ENCODE data around the gene COPS7A. TPM values are rescaled to one million over a fixed set of nuclear protein-coding genes. Genes with fewer than 3 reads are reported as not detected.
"Not testable (repeated sequence)": the region's sequence is repeated elsewhere in the genome, so short reads cannot be mapped to it uniquely, and the experiment has no call there.

Gene COPS7A
- total RNA-seq, 1 experiment from 2014 or later = 34.2 TPM

DNA sequence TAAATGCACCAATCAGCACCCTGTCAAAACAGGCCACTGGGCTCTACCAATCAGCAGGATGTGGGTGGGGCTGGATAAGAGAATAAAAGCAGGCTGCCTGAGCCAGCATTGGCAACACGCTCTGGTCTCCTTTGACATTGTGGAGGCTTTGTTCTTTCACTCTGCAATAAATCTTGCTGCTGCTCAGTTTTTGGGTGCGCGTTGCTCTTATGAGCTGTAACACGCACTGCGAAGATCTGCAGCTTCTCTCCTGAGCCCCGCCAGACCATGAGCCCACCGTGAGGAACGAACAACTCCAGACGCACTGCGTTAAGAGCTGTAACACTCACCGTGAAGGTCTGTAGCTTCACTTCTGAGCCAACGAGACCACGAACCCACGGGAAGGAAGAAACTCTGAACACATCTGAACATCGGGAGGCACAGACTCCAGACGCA is 14.9 kb upstream of the COPS7A start:
- peak overlapping the region; percentile 75 for H4K5ac ChIP-seq (ENCODE audit: insufficient read length, low read depth, low read length)
- no peak overlapping the region for H3K23ac ChIP-seq (ENCODE audit: insufficient read length, low read depth, low read length)
- Mint-ChIP-seq H3K4me3 (no peak overlapping the region), H3K9me3 (peaks cover 0 to 4% of the 10 kb centered on the region in 2 experiments; a peak in 2 of 5 replicates), H3K27me3 (ENCODE audit: low read depth) (peaks cover 18% of the 10 kb centered on the region), H3K27ac (peak overlapping the region in 1 of 3 experiments; percentile 20; a peak in 1 of 7 replicates), H3K36me3 (ENCODE audit: insufficient read depth in 1 of 3, low read depth in 3 of 3) (peaks cover 0 to 11% (median 3%) of the 10 kb centered on the region in 3 experiments; a peak in 5 of 7 replicates), H3K4me1 (no peaks in the 10 kb centered on the region)
- H2BK5ac ChIP-seq (ENCODE audit: insufficient read length, low read length) = no peak overlapping the region
- H3K4me2 ChIP-seq (ENCODE audit: insufficient read depth, insufficient read length, low read length) = no peak overlapping the region
- H4K20me1 ChIP-seq (ENCODE audit: control insufficient read depth, insufficient read depth, insufficient read length) = no peaks in the 10 kb centered on the region
- H3K79me2 ChIP-seq (ENCODE audit: insufficient read depth, low read length) = no peaks in the 10 kb centered on the region
- no peaks in the 10 kb centered on the region for H3K79me1 ChIP-seq (ENCODE audit: insufficient read depth, low read depth, low read length, poor library complexity, severe bottlenecking)
- no peaks in the 10 kb centered on the region for H3K4me1 ChIP-seq (ENCODE audit: insufficient read depth, low read length)
- no peak overlapping the region for H3K56ac ChIP-seq (ENCODE audit: insufficient read length, low read depth, low read length)
- WGBS (ENCODE audit: extremely low coverage, insufficient read length, low lambda C conversion rate) = no CpG with 5 or more reads among the region's 16 CpGs
- no peak overlapping the region for H3T11ph ChIP-seq (ENCODE audit: low read length)
- no peak overlapping the region for H2BK120ac ChIP-seq (ENCODE audit: low read depth, low read length, poor library complexity, severe bottlenecking)
- no peak overlapping the region for H4K8ac ChIP-seq (replicated peaks; ENCODE audit: insufficient read length, low read depth, low read length)
- DNase-seq = no peak
- H3K14ac ChIP-seq (ENCODE audit: insufficient read depth, low read length) = no peak overlapping the region
- H2BK20ac ChIP-seq (ENCODE audit: low read depth, low read length, poor library complexity, severe bottlenecking) = no peak overlapping the region
- H3K9ac ChIP-seq (ENCODE audit: extremely low read depth, insufficient read length, low read length) = no peak overlapping the region
- no peak overlapping the region for H2AK5ac ChIP-seq (ENCODE audit: insufficient read length, low read length)
- no peak overlapping the region for H3K27ac ChIP-seq (ENCODE audit: insufficient read length, low read depth, low read length)
- H2BK15ac ChIP-seq (ENCODE audit: low read depth, low read length) = no peak overlapping the region
- H3K18ac ChIP-seq (ENCODE audit: insufficient read length, low read depth, low read length) = no peak overlapping the region
- TF ChIP-seq, protein P1, sequence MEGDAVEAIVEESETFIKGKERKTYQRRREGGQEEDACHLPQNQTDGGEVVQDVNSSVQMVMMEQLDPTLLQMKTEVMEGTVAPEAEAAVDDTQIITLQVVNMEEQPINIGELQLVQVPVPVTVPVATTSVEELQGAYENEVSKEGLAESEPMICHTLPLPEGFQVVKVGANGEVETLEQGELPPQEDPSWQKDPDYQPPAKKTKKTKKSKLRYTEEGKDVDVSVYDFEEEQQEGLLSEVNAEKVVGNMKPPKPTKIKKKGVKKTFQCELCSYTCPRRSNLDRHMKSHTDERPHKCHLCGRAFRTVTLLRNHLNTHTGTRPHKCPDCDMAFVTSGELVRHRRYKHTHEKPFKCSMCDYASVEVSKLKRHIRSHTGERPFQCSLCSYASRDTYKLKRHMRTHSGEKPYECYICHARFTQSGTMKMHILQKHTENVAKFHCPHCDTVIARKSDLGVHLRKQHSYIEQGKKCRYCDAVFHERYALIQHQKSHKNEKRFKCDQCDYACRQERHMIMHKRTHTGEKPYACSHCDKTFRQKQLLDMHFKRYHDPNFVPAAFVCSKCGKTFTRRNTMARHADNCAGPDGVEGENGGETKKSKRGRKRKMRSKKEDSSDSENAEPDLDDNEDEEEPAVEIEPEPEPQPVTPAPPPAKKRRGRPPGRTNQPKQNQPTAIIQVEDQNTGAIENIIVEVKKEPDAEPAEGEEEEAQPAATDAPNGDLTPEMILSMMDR (conservative IDR thresholded peaks at IDR 0.05) = no peak
- H2BK12ac ChIP-seq (ENCODE audit: insufficient read length, low read depth, low read length) = no peak overlapping the region
- H4K91ac ChIP-seq (ENCODE audit: insufficient read length, low read depth, low read length) = no peak overlapping the region
- no peak overlapping the region for H3K4ac ChIP-seq (ENCODE audit: low read depth, low read length)
- H2AFZ ChIP-seq (ENCODE audit: low read length) = no peak overlapping the region
- H3K23me2 ChIP-seq (ENCODE audit: insufficient read length, low read depth, low read length, poor library complexity, severe bottlenecking) = no peaks in the 10 kb centered on the region
- H3K9me3 ChIP-seq (ENCODE audit: control insufficient read depth, low read depth, low read length) = no peaks in the 10 kb centered on the region
- H3K27me3 ChIP-seq (ENCODE audit: insufficient read depth, low read length) = no peaks in the 10 kb centered on the region

DNA sequence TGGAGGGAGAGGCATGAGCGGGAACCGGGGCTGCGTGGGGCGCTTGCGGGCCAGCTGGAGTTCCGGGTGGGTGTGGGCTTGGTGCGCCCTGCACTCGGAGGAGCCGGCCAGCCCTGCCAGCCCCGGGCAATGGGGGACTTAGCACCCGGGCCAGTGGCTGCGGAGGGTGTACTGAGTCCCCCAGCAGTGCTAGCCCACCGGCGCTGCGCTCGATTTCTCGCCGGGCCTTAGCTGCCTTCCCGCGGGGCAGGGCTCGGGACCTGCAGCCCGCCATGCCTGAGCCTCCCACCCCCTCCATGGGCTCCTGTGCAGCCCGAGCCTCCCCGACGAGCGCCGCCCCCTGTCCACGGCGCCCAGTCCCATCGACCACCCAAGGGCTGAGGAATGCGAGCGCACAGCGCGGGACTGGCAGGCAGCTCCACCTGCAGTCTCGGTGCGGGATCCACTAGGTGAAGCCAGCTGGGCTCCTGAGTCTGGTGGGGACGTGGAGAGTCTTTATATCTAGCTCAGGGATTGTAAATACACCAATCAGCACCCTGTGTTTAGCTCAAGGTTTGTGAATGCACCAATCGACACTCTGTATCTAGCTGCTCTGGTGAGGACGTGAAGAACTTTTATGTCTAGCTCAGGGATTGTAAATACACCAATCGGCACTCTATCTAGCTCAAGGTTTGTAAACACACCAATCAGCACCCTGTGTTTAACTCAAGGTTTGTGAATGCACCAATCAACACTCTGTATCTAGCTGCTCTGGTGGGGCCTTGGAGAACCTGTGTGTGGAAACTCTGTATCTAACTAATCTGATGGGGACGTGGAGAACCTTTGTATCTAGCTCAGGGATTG is 7.6 kb upstream of the COPS7A start:
- H3K79me1 ChIP-seq (ENCODE audit: insufficient read depth, low read depth, low read length, poor library complexity, severe bottlenecking); H2AFZ ChIP-seq (ENCODE audit: low read length); H2BK12ac ChIP-seq (ENCODE audit: insufficient read length, low read depth, low read length); H4K91ac ChIP-seq (ENCODE audit: insufficient read length, low read depth, low read length); H4K5ac ChIP-seq (ENCODE audit: insufficient read length, low read depth, low read length); H3K4me2 ChIP-seq (ENCODE audit: insufficient read depth, insufficient read length, low read length); H3K18ac ChIP-seq (ENCODE audit: insufficient read length, low read depth, low read length); H3K9ac ChIP-seq (ENCODE audit: extremely low read depth, insufficient read length, low read length); H3K27ac ChIP-seq (ENCODE audit: insufficient read length, low read depth, low read length); H2BK20ac ChIP-seq (ENCODE audit: low read depth, low read length, poor library complexity, severe bottlenecking); H3K14ac ChIP-seq (ENCODE audit: insufficient read depth, low read length); H3T11ph ChIP-seq (ENCODE audit: low read length); H3K27me3 Mint-ChIP-seq (ENCODE audit: low read depth); H3K4ac ChIP-seq (ENCODE audit: low read depth, low read length); H3K4me1 ChIP-seq (ENCODE audit: insufficient read depth, low read length); H2AK5ac ChIP-seq (ENCODE audit: insufficient read length, low read length); H3K4me1 Mint-ChIP-seq; H3K56ac ChIP-seq (ENCODE audit: insufficient read length, low read depth, low read length); H3K9me3 ChIP-seq (ENCODE audit: control insufficient read depth, low read depth, low read length); H2BK120ac ChIP-seq (ENCODE audit: low read depth, low read length, poor library complexity, severe bottlenecking); H2BK15ac ChIP-seq (ENCODE audit: low read depth, low read length); H4K20me1 ChIP-seq (ENCODE audit: control insufficient read depth, insufficient read depth, insufficient read length); H3K79me2 ChIP-seq (ENCODE audit: insufficient read depth, low read length); H3K27ac Mint-ChIP-seq; H3K4me3 Mint-ChIP-seq; H3K23ac ChIP-seq (ENCODE audit: insufficient read length, low read depth, low read length); H2BK5ac ChIP-seq (ENCODE audit: insufficient read length, low read length); H3K36me3 Mint-ChIP-seq (ENCODE audit: insufficient read depth in 1 of 3, low read depth in 3 of 3); H3K27me3 ChIP-seq (ENCODE audit: insufficient read depth, low read length); DNase-seq; H4K8ac ChIP-seq (replicated peaks; ENCODE audit: insufficient read length, low read depth, low read length); H3K23me2 ChIP-seq (ENCODE audit: insufficient read length, low read depth, low read length, poor library complexity, severe bottlenecking); H3K9me3 Mint-ChIP-seq: not testable (repeated sequence)
- no CpG with 5 or more reads among the region's 41 CpGs for WGBS (ENCODE audit: extremely low coverage, insufficient read length, low lambda C conversion rate)
